Tibial artery (tissue), 4 donors: Measurements from ENCODE around the gene GLCCI1.
"Not testable (repeated sequence)": the region's sequence is repeated elsewhere in the genome, so short reads cannot be mapped to it uniquely, and the experiment has no call there.

ENCODE experiments used
- DNase-seq, 2 donors: peaks; one replicate each; pipeline ENCODE4 v3.0.0-alpha.2; 2019
- H3K27ac ChIP-seq, 2 donors: fragments of 200-600 bp; sonication (generic) in 1 of 2; 1 replicate in 1 of 2; 2 replicates in 1 of 2; pipeline ENCODE4 v1.5.1; 2018 to 2019; ENCODE audit warnings: mild to moderate bottlenecking in 1 of 2
- H3K27me3 ChIP-seq, 2 donors: fragments of 200-600 bp; sonication (generic) in 1 of 2; one replicate each; pipeline versions ENCODE4 v1.5.1 to v1.6.0; 2016 to 2019
- H3K36me3 ChIP-seq, 3 donors: fragments of 200-600 bp; sonication (generic) in 2 of 3; one replicate each; pipeline ENCODE4 v1.5.1; 2016 to 2019; ENCODE audit warnings: mild to moderate bottlenecking in 2 of 3
- H3K4me1 ChIP-seq, 4 donors: fragments of 200-600 bp; sonication (generic) in 2 of 4; 1 replicate in 3 of 4; 2 replicates in 1 of 4; pipeline ENCODE4 v1.5.1; 2016 to 2019
- H3K4me3 ChIP-seq, 2 donors: fragments of 200-600 bp; sonication (generic) in 1 of 2; 1 replicate in 1 of 2; 2 replicates in 1 of 2; pipeline ENCODE4 v1.5.1; 2018 to 2019; ENCODE audit warnings: mild to moderate bottlenecking in 2 of 2
- H3K9me3 ChIP-seq, 3 donors: fragments of 200-600 bp; sonication (generic) in 1 of 3; one replicate each; pipeline ENCODE4 v1.5.1; 2016 to 2019
- CTCF ChIP-seq, 2 experiments: fragments of 200-600 bp in 1 of 2; fragments of 450-650 bp in 1 of 2; IDR thresholded peaks; one replicate each; pipeline ENCODE4 v1.5.1; 2017 to 2019; ENCODE audit warnings: antibody characterized with exemption in 2 of 2, mild to moderate bottlenecking in 1 of 2, moderate library complexity in 1 of 2
- intact Hi-C: fragments of 100-400 bp; cut with DNase I; formaldehyde crosslinking; loops from one replicate; pipeline ENCODE4 v1.15.0; 2023; ENCODE audit warnings: low total_unique reads

Gene GLCCI1

GRCh38 chr7:8058852-8059251 is 90.3 kb downstream of the GLCCI1 start:
- intact Hi-C loops = no loop called here
- Histone ChIP-seq H3K9me3 (no peaks in the 10 kb centered on the region), H3K27me3 (no peaks in the 10 kb centered on the region), H3K27ac (no peak overlapping the region), H3K4me1 (no peaks in the 10 kb centered on the region), H3K4me3 (no peak overlapping the region), H3K36me3 (peaks cover 4 to 18% (median 9%) of the 10 kb centered on the region in 3 donors)
- TF ChIP-seq CTCF (IDR thresholded peaks at IDR 0.05) = no peak
- DNase-seq = no peak

- intact Hi-C loops = loop anchor here (10.0 kb wide), 1 partner anchor 145 kb away; no protein-coding TSS in a partner anchor
- TF ChIP-seq CTCF (IDR thresholded peaks at IDR 0.05) = no peak
These were observed 91.6 kb downstream of the GLCCI1 start for GRCh38 chr7:8060241-8060640.

GRCh38 chr7:8063300-8063699 is 94.7 kb downstream of the GLCCI1 start:
- not testable (repeated sequence) for H3K27me3 ChIP-seq, DNase-seq, H3K9me3 ChIP-seq, H3K27ac ChIP-seq, H3K4me3 ChIP-seq, H3K36me3 ChIP-seq
- peaks cover 0 to 14% (median 3%) of the 10 kb centered on the region in 4 donors for H3K4me1 ChIP-seq
- intact Hi-C loops = loop anchor here (10.0 kb wide), 1 partner anchor 142 kb away; no protein-coding TSS in a partner anchor

More at GRCh38 chr7:8060241-8060640, 91.6 kb downstream of the GLCCI1 start:
- H3K27me3 ChIP-seq = no peaks in the 10 kb centered on the region
- H3K4me1 ChIP-seq = peaks cover 0 to 7% (median 0%) of the 10 kb centered on the region in 4 donors
- DNase-seq = no peak
- H3K36me3 ChIP-seq = peaks cover 4 to 18% (median 9%) of the 10 kb centered on the region in 3 donors
- no peak overlapping the region for H3K4me3 ChIP-seq
- H3K9me3 ChIP-seq = no peaks in the 10 kb centered on the region
- no peak overlapping the region for H3K27ac ChIP-seq

- Histone ChIP-seq H3K27me3 (no peaks in the 10 kb centered on the region), H3K36me3 (peaks cover 0 to 4% (median 0%) of the 10 kb centered on the region in 3 donors), H3K4me1 (peaks cover 0 to 14% (median 3%) of the 10 kb centered on the region in 4 donors), H3K4me3 (no peak overlapping the region), H3K9me3 (no peaks in the 10 kb centered on the region), H3K27ac (no peak overlapping the region)
- no peak for DNase-seq
- intact Hi-C loops = loop anchor here (10.0 kb wide), 1 partner anchor 141 kb away; no protein-coding TSS in a partner anchor
- no peak for TF ChIP-seq CTCF (IDR thresholded peaks at IDR 0.05)
These were observed 95.2 kb downstream of the GLCCI1 start for GRCh38 chr7:8063706-8064297.

GRCh38 chr7:8064828-8065227 is 96.2 kb downstream of the GLCCI1 start:
- no peak for TF ChIP-seq CTCF (IDR thresholded peaks at IDR 0.05)
- H3K27ac ChIP-seq = peak overlapping the region; percentile 72 to 80
- H3K4me1 ChIP-seq = peaks cover 0 to 14% (median 3%) of the 10 kb centered on the region in 4 donors
- H3K36me3 ChIP-seq = peaks cover 0 to 4% (median 0%) of the 10 kb centered on the region in 3 donors
- no peak for DNase-seq
- H3K27me3 ChIP-seq = no peaks in the 10 kb centered on the region
- intact Hi-C loops = loop anchor here (10.0 kb wide), 1 partner anchor 140 kb away; no protein-coding TSS in a partner anchor
- H3K4me3 ChIP-seq = peak overlapping the region; percentile 18 to 28
- no peaks in the 10 kb centered on the region for H3K9me3 ChIP-seq

GRCh38 chr7:8065356-8065813 is 96.8 kb downstream of the GLCCI1 start:
- no peak for TF ChIP-seq CTCF (IDR thresholded peaks at IDR 0.05)
- peaks cover 0 to 14% (median 3%) of the 10 kb centered on the region in 4 donors for H3K4me1 ChIP-seq
- H3K36me3 ChIP-seq = peaks cover 0 to 4% (median 0%) of the 10 kb centered on the region in 3 donors
- intact Hi-C loops = loop anchor here (10.0 kb wide), 1 partner anchor 139 kb away; no protein-coding TSS in a partner anchor
- H3K4me3 ChIP-seq = peak overlapping the region; percentile 18 to 28
- no peaks in the 10 kb centered on the region for H3K9me3 ChIP-seq
- H3K27ac ChIP-seq = peak overlapping the region; percentile 72 to 80
- H3K27me3 ChIP-seq = no peaks in the 10 kb centered on the region
- DNase-seq = no peak
